RWPE2 (cell line): ENCODE data around the gene USP24.

Source experiments
- ATAC-seq: fragments of 200-7000 bp; cut with Tn5 transposase; 3 replicates; pipeline ENCODE4 v1.9.1; 2021; ENCODE audit warnings: low read depth
- DNase-seq: peaks from one replicate; pipeline ENCODE4 v3.0.0-alpha.2; 2020; ENCODE audit warnings: low spot score
- H3K27ac ChIP-seq: fragments of 450-650 bp; 2 replicates; pipeline ENCODE4 v1.5.1; 2017; ENCODE audit warnings: mild to moderate bottlenecking; ENCODE audit not compliant: poor library complexity, severe bottlenecking
- H3K27me3 ChIP-seq: fragments of 250-450 bp; sonication (Bioruptor Pico); 2 replicates; pipeline ENCODE4 v1.5.1; 2021; ENCODE audit warnings: mild to moderate bottlenecking, moderate library complexity; ENCODE audit not compliant: insufficient read depth, poor library complexity, severe bottlenecking
- H3K36me3 ChIP-seq: fragments of 250-450 bp; sonication (Bioruptor Pico); 2 replicates; pipeline ENCODE4 v1.5.1; 2020; ENCODE audit warnings: low read depth, mild to moderate bottlenecking, moderate library complexity
- H3K4me1 ChIP-seq: fragments of 250-450 bp; sonication (Bioruptor Pico); 2 replicates; pipeline ENCODE4 v1.5.1; 2021; ENCODE audit warnings: mild to moderate bottlenecking, moderate library complexity; ENCODE audit not compliant: insufficient read depth, poor library complexity, severe bottlenecking
- H3K4me3 ChIP-seq: fragments of 250-450 bp; sonication (Bioruptor Pico); 2 replicates; pipeline ENCODE4 v1.5.1; 2021; ENCODE audit warnings: mild to moderate bottlenecking, moderate library complexity; ENCODE audit not compliant: severe bottlenecking
- H3K9me3 ChIP-seq: fragments of 250-450 bp; sonication (Bioruptor Pico); 2 replicates; pipeline ENCODE4 v1.5.1; 2021; ENCODE audit warnings: mild to moderate bottlenecking, moderate library complexity; ENCODE audit not compliant: severe bottlenecking
- CTCF ChIP-seq: fragments of 450-650 bp; IDR thresholded peaks from one replicate; pipeline ENCODE4 v1.5.1; 2017; ENCODE audit warnings: mild to moderate bottlenecking, moderate library complexity; ENCODE audit not compliant: poor library complexity, severe bottlenecking

The USP24 gene

GRCh38 chr1:55044617-55045397 lies 170.4 kb downstream of the USP24 start:
- DNase-seq = peak; percentile 27
- H3K4me3 ChIP-seq = no peak overlapping the region
- H3K4me1 ChIP-seq = peaks cover 17% of the 10 kb centered on the region
- ATAC-seq = no peak
- TF ChIP-seq CTCF = no peak
- H3K36me3 ChIP-seq = peaks cover 88% of the 10 kb centered on the region
- H3K27ac ChIP-seq = no peak overlapping the region
- H3K27me3 ChIP-seq = no peaks in the 10 kb centered on the region
- H3K9me3 ChIP-seq = no peaks in the 10 kb centered on the region

GRCh38 chr1:55043726-55044125 lies 171.4 kb downstream of the USP24 start:
- Histone ChIP-seq H3K27me3 (no peaks in the 10 kb centered on the region), H3K4me3 (no peak overlapping the region), H3K27ac (no peak overlapping the region), H3K9me3 (no peaks in the 10 kb centered on the region), H3K36me3 (peaks cover 77% of the 10 kb centered on the region), H3K4me1 (peaks cover 21% of the 10 kb centered on the region)
- no peak for ATAC-seq
- no peak for TF ChIP-seq CTCF
- DNase-seq = peak; percentile 26

GRCh38 chr1:55043011-55043410 lies 172.2 kb downstream of the USP24 start:
- peak; percentile 12 for DNase-seq
- TF ChIP-seq CTCF = no peak
- H3K27ac ChIP-seq = no peak overlapping the region
- ATAC-seq = no peak
- H3K27me3 ChIP-seq = no peaks in the 10 kb centered on the region
- peaks cover 70% of the 10 kb centered on the region for H3K36me3 ChIP-seq
- no peaks in the 10 kb centered on the region for H3K9me3 ChIP-seq
- peaks cover 23% of the 10 kb centered on the region for H3K4me1 ChIP-seq
- H3K4me3 ChIP-seq = no peak overlapping the region

GRCh38 chr1:55041613-55042012 lies 173.6 kb downstream of the USP24 start:
- no peak for TF ChIP-seq CTCF
- no peaks in the 10 kb centered on the region for H3K27me3 ChIP-seq

GRCh38 chr1:55040933-55041494 lies 174.2 kb downstream of the USP24 start:
- Histone ChIP-seq H3K4me3 (peak overlapping the region; percentile 78), H3K9me3 (no peaks in the 10 kb centered on the region), H3K27me3 (no peaks in the 10 kb centered on the region), H3K4me1 (peaks cover 23% of the 10 kb centered on the region), H3K27ac (peak overlapping the region; percentile 76), H3K36me3 (peaks cover 50% of the 10 kb centered on the region)
- no peak for TF ChIP-seq CTCF
- ATAC-seq (no peak), DNase-seq (no peak)

More at GRCh38 chr1:55041613-55042012, 173.6 kb downstream of the USP24 start:
- ATAC-seq = no peak
- no peak for DNase-seq
- Histone ChIP-seq H3K9me3 (no peaks in the 10 kb centered on the region), H3K27ac (no peak overlapping the region), H3K4me3 (peak overlapping the region; percentile 78), H3K36me3 (peaks cover 56% of the 10 kb centered on the region), H3K4me1 (peaks cover 23% of the 10 kb centered on the region)
